Stimulated activated CD4-positive, alpha-beta T cell treated with anti-CD3 and anti-CD28 coated beads, Interleukin-1b, Interleukin-23, amount 100 ng/mL, for 4 hours (primary cell): ENCODE results near the gene FOXL3.
A peak's percentile ranks its signal among the peaks of the same experiment; 100 is the strongest.
"Not testable (repeated sequence)": the region's sequence is repeated elsewhere in the genome, so short reads cannot be mapped to it uniquely, and the experiment has no call there.

Experiments used
- DNase-seq, 2 donors: peaks; one replicate each; pipeline ENCODE4 v3.0.0-alpha.2; 2020; ENCODE audit warnings: low read depth in 2 of 2

The FOXL3 gene

GRCh38 chr7:255038-255435 is 34.9 kb upstream of the FOXL3 start:
- DNase-seq, result no peak

GRCh38 chr7:255721-256361 is 34.1 kb upstream of the FOXL3 start:
- no peak for DNase-seq

GRCh38 chr7:256461-256940 is 33.5 kb upstream of the FOXL3 start:
- DNase-seq, result no peak

GRCh38 chr7:256981-257646 is 32.9 kb upstream of the FOXL3 start:
- no peak for DNase-seq

- DNase-seq, result no peak
Observed at GRCh38 chr7:257647-257992, 32.4 kb upstream of the FOXL3 start.

- DNase-seq, result no peak
Observed at GRCh38 chr7:258476-259190, 31.3 kb upstream of the FOXL3 start.

GRCh38 chr7:259191-259505 is 30.8 kb upstream of the FOXL3 start:
- DNase-seq, result no peak

- DNase-seq, result no peak
Observed at GRCh38 chr7:259751-260405, 30.1 kb upstream of the FOXL3 start.

- no peak for DNase-seq
Observed at GRCh38 chr7:260441-261281, 29.3 kb upstream of the FOXL3 start.

- no peak for DNase-seq
Observed at GRCh38 chr7:261341-262250, 28.4 kb upstream of the FOXL3 start.

- no peak for DNase-seq
Observed at GRCh38 chr7:262251-262572, 27.8 kb upstream of the FOXL3 start.

- peak; percentile 9 to 56 for DNase-seq
Observed at GRCh38 chr7:262631-263311, 27.2 kb upstream of the FOXL3 start.

GRCh38 chr7:263483-264351 is 26.3 kb upstream of the FOXL3 start:
- DNase-seq, result not testable (repeated sequence)

- no peak for DNase-seq
Observed at GRCh38 chr7:264541-265191, 25.3 kb upstream of the FOXL3 start.

GRCh38 chr7:265192-265997 is 24.6 kb upstream of the FOXL3 start:
- no peak for DNase-seq

GRCh38 chr7:265998-266850 is 23.7 kb upstream of the FOXL3 start:
- DNase-seq, result no peak
